Endodermal cell (in vitro differentiated cells): ENCODE data around the gene PDGFA. TPM values are rescaled to one million over a fixed set of nuclear protein-coding genes. Genes with fewer than 3 reads are reported as not detected.

Experiments
- DNase-seq: peaks from one replicate; pipeline ENCODE4 v3.0.0-alpha.2; 2017
- H3K27ac ChIP-seq: 2 replicates; pipeline ENCODE4 v1.5.1; 2013; ENCODE audit warnings: mild to moderate bottlenecking, low read depth, low read length, moderate library complexity
- H3K27me3 ChIP-seq: 2 replicates; pipeline ENCODE4 v1.6.1; 2013; ENCODE audit warnings: mild to moderate bottlenecking, low read length, moderate library complexity; ENCODE audit not compliant: insufficient read depth, control insufficient read depth, poor library complexity, severe bottlenecking
- H3K36me3 ChIP-seq: 2 replicates; pipeline ENCODE4 v1.7.0; 2013; ENCODE audit warnings: mild to moderate bottlenecking, low read length, moderate library complexity; ENCODE audit not compliant: control insufficient read depth, insufficient read depth
- H3K4me1 ChIP-seq: one replicate; pipeline ENCODE4 v1.7.0; 2013; ENCODE audit warnings: low read length; ENCODE audit not compliant: control insufficient read depth, insufficient read depth
- H3K4me3 ChIP-seq: 2 replicates; pipeline ENCODE4 v1.5.1; 2013; ENCODE audit warnings: mild to moderate bottlenecking, low read length, moderate library complexity
- H3K9ac ChIP-seq: 2 replicates; pipeline ENCODE4 v1.6.1; 2013; ENCODE audit warnings: mild to moderate bottlenecking, low read length, moderate library complexity; ENCODE audit not compliant: poor library complexity, severe bottlenecking; ENCODE audit errors: extremely low read depth
- H3K9me3 ChIP-seq: 2 replicates; pipeline ENCODE4 v1.6.1; 2013; ENCODE audit warnings: mild to moderate bottlenecking, low read length, moderate library complexity; ENCODE audit not compliant: control insufficient read depth
- H3K27ac Mint-ChIP-seq: 2 replicates; pipeline ENCODE4 v1.8.0; 2020; ENCODE audit warnings: mixed read lengths
- H3K27me3 Mint-ChIP-seq: 2 replicates; pipeline ENCODE4 v1.8.0; 2021; ENCODE audit warnings: mild to moderate bottlenecking, mixed read lengths; ENCODE audit not compliant: insufficient read depth
- H3K36me3 Mint-ChIP-seq: 2 replicates; pipeline ENCODE4 v1.8.0; 2020; ENCODE audit warnings: low read depth, mixed read lengths
- H3K4me1 Mint-ChIP-seq: 2 replicates; pipeline ENCODE4 v1.8.0; 2020; ENCODE audit warnings: mixed read lengths
- H3K4me3 Mint-ChIP-seq: 2 replicates; pipeline ENCODE4 v1.8.0; 2020; ENCODE audit warnings: mild to moderate bottlenecking, moderate library complexity, mixed read lengths
- H3K9me3 Mint-ChIP-seq: 2 replicates; pipeline ENCODE4 v1.8.0; 2020; ENCODE audit warnings: mild to moderate bottlenecking, mixed read lengths
- CTCF ChIP-seq: fragments of 200-600 bp; sonication (generic); conservative IDR thresholded peaks from 2 replicates; pipeline ENCODE4 v1.5.0; 2021; ENCODE audit warnings: antibody characterized with exemption, mild to moderate bottlenecking
- WGBS, 2 experiments: methylation state at CpG; one replicate each; pipeline versions ENCODE4 v1.1.5 to v1.1.7; 2013; ENCODE audit warnings: missing lambda C conversion rate in 2 of 2, mixed read lengths in 1 of 2; ENCODE audit not compliant: insufficient coverage in 1 of 2, insufficient read length in 1 of 2; 5-methylcytosine and 5-hydroxymethylcytosine counted together
- total RNA-seq, 2 donors: library from RNA; stranded (reverse); fragmentation: NEBNext Ultra II Directional in 1 of 2; extraction: Animal tissue kit (Norgen Biotek cat#: 25700) in 1 of 2; gene quantifications; 2 replicates in 1 of 2; 3 replicates in 1 of 2; pipeline ENCODE4 v1.2.1, GENCODE V29; 2021

PDGFA gene
- total RNA-seq, 2 donors from 2014 or later: 11.9 to 24.1 TPM

- Histone ChIP-seq H3K4me3 (no peak overlapping the region), H3K4me1 (peaks cover 4% of the 10 kb centered on the region), H3K9ac (no peak overlapping the region), H3K27me3 (no peaks in the 10 kb centered on the region), H3K9me3 (no peaks in the 10 kb centered on the region), H3K36me3 (no peaks in the 10 kb centered on the region), H3K27ac (no peak overlapping the region)
- Mint-ChIP-seq H3K9me3 (peaks cover 15% of the 10 kb centered on the region), H3K4me1 (no peaks in the 10 kb centered on the region), H3K27ac (no peak overlapping the region), H3K27me3 (peaks cover 5% of the 10 kb centered on the region), H3K36me3 (no peaks in the 10 kb centered on the region), H3K4me3 (no peak overlapping the region)
- WGBS, 2 experiments: 94 to 96% methylated on average over 17 of the region's 17 CpGs
- no peak for DNase-seq
- no peak for TF ChIP-seq CTCF
Measured at GRCh38 chr7:469563-469961, 50.1 kb downstream of the PDGFA start.

- Mint-ChIP-seq H3K9me3 (peaks cover 12% of the 10 kb centered on the region), H3K27me3 (peaks cover 5% of the 10 kb centered on the region), H3K4me3 (no peak overlapping the region), H3K4me1 (no peaks in the 10 kb centered on the region), H3K36me3 (no peaks in the 10 kb centered on the region), H3K27ac (no peak overlapping the region)
- TF ChIP-seq CTCF: no peak
- no peaks in the 10 kb centered on the region for H3K36me3 ChIP-seq
- no peaks in the 10 kb centered on the region for H3K27me3 ChIP-seq
- H3K4me1 ChIP-seq: peaks cover 4% of the 10 kb centered on the region
- H3K9me3 ChIP-seq: no peaks in the 10 kb centered on the region
- DNase-seq: no peak
- H3K9ac ChIP-seq: no peak overlapping the region
- H3K4me3 ChIP-seq: no peak overlapping the region
- H3K27ac ChIP-seq: no peak overlapping the region
- 90 to 91% methylated on average over 8 to 15 of the region's 16 CpGs for WGBS, 2 experiments
Measured at GRCh38 chr7:468681-469562, 50.7 kb downstream of the PDGFA start.

GRCh38 chr7:467856-468545, 51.6 kb downstream of the PDGFA start:
- H3K4me3 ChIP-seq: no peak overlapping the region
- no peak overlapping the region for H3K9ac ChIP-seq
- H3K9me3 ChIP-seq: no peaks in the 10 kb centered on the region
- no peaks in the 10 kb centered on the region for H3K27me3 ChIP-seq
- Mint-ChIP-seq H3K36me3 (no peaks in the 10 kb centered on the region), H3K27ac (no peak overlapping the region), H3K4me1 (no peaks in the 10 kb centered on the region), H3K4me3 (no peak overlapping the region), H3K27me3 (peaks cover 5% of the 10 kb centered on the region), H3K9me3 (peaks cover 12% of the 10 kb centered on the region)
- no peak for TF ChIP-seq CTCF
- H3K27ac ChIP-seq: no peak overlapping the region
- peaks cover 4% of the 10 kb centered on the region for H3K4me1 ChIP-seq
- 85 to 87% methylated on average over 4 to 5 of the region's 5 CpGs for WGBS, 2 experiments
- H3K36me3 ChIP-seq: no peaks in the 10 kb centered on the region
- no peak for DNase-seq
